T47D (cell line): Measurements from ENCODE around the gene ATP11A.

Experiments used
- DNase-seq, 2 experiments: peaks; one replicate each; pipeline versions ENCODE4 v3.0.0 to v3.0.0-alpha.2; 2011 to 2012; ENCODE audit warnings: low read depth in 1 of 2, low spot score in 1 of 2
- JUND ChIP-seq: IDR thresholded peaks from 2 replicates; pipeline ENCODE4 v1.6.1; 2012; ENCODE audit warnings: low read depth
- in situ Hi-C: cut with HindIII; loops from 2 replicates; pipeline ENCODE4 v1.10.0; 2016; ENCODE audit warnings: low sequenced_read_pairs, low pct_unique_long_range_greater_than_20kb

The ATP11A gene

GRCh38 chr13:112753833-112754232 lies 64.0 kb downstream of the ATP11A start:
- in situ Hi-C loops, result no loop called here
- no peak for DNase-seq
- no peak for TF ChIP-seq JUND

DNA sequence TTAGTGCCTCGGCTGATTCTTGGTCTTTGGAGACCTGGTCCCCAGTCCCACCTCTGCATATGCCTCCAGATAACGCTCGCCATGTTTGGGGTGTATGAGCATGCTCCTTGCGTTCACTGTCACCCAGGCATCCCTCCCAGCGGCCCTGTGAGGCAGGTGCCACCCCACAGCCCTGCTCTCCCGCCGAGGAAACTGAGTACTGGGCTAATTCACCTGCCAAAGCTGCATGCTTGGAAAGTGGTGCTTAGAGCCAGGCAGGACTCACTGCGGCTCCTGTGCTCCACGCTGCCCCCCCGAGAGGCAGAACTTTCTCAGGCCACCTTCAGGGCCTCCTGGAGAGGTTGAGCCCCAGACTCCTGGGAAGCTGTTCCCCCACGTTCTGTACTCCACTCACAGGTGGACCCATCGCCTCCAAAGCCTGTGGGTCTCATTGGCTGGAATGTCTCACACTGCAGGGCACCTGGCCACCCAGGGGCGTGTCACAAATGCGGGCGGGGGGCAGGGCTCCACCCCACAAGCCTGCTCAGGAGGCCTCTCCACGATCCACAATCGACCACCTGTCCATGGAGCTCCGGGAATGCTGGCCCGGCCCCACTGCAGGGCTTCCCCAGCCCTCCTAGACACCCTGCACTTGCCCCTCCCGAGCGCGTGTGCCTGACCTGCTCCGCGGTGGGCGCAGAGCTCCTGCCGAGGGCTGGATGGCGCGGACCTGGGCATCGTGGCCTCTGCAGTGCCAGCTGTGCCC lies 64.6 kb downstream of the ATP11A start:
- no peak for TF ChIP-seq JUND
- no peak for DNase-seq
- in situ Hi-C loops, result no loop called here

GRCh38 chr13:112755331-112755730 lies 65.5 kb downstream of the ATP11A start:
- DNase-seq, result no peak
- TF ChIP-seq JUND, result no peak
- in situ Hi-C loops, result no loop called here

- TF ChIP-seq JUND, result no peak
- no peak for DNase-seq
- in situ Hi-C loops, result no loop called here
Observed at GRCh38 chr13:112756081-112756480, 66.2 kb downstream of the ATP11A start.

GRCh38 chr13:112756511-112756966 lies 66.7 kb downstream of the ATP11A start:
- in situ Hi-C loops, result no loop called here
- no peak for TF ChIP-seq JUND
- DNase-seq, result no peak

- DNase-seq, result no peak
- no peak for TF ChIP-seq JUND
- in situ Hi-C loops, result no loop called here
Observed at GRCh38 chr13:112756967-112757758, 67.3 kb downstream of the ATP11A start.

GRCh38 chr13:112757759-112758086 lies 67.9 kb downstream of the ATP11A start:
- TF ChIP-seq JUND, result no peak
- in situ Hi-C loops, result no loop called here
- DNase-seq, result no peak

- in situ Hi-C loops, result no loop called here
- no peak for TF ChIP-seq JUND
- no peak for DNase-seq
Observed at GRCh38 chr13:112759053-112759452, 69.2 kb downstream of the ATP11A start.

DNA sequence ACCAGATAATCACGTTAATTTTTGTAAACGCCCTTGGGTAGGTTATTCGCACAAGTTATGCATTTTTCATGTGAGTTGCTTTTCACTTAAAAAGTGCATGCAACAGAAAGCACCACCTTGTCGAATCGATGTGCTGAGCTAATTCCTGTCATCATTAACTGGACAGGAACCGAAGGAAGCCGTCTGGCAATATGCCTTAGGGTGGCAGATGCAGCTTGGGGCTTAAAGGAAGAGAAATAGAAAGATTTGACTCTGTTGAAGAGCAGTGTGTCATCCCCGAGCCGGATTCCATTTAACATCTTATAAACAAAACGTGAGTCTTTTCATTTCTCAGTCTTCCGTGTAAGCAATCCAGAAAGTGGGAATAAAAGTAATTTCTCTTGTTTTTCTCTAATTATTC lies 70.0 kb downstream of the ATP11A start:
- no peak for TF ChIP-seq JUND
- in situ Hi-C loops, result no loop called here

GRCh38 chr13:112760435-112760834 lies 70.6 kb downstream of the ATP11A start:
- in situ Hi-C loops, result no loop called here
- TF ChIP-seq JUND, result 0 out of 2 replicates have a peak, but pooled peaks have one; percentile 19
- peak; percentile 31 to 64 for DNase-seq

More for the DNA sequence above, 70.0 kb downstream of the ATP11A start:
- no peak for DNase-seq

GRCh38 chr13:112760931-112761330 lies 71.1 kb downstream of the ATP11A start:
- in situ Hi-C loops, result no loop called here
- no peak for TF ChIP-seq JUND
- no peak for DNase-seq

DNA sequence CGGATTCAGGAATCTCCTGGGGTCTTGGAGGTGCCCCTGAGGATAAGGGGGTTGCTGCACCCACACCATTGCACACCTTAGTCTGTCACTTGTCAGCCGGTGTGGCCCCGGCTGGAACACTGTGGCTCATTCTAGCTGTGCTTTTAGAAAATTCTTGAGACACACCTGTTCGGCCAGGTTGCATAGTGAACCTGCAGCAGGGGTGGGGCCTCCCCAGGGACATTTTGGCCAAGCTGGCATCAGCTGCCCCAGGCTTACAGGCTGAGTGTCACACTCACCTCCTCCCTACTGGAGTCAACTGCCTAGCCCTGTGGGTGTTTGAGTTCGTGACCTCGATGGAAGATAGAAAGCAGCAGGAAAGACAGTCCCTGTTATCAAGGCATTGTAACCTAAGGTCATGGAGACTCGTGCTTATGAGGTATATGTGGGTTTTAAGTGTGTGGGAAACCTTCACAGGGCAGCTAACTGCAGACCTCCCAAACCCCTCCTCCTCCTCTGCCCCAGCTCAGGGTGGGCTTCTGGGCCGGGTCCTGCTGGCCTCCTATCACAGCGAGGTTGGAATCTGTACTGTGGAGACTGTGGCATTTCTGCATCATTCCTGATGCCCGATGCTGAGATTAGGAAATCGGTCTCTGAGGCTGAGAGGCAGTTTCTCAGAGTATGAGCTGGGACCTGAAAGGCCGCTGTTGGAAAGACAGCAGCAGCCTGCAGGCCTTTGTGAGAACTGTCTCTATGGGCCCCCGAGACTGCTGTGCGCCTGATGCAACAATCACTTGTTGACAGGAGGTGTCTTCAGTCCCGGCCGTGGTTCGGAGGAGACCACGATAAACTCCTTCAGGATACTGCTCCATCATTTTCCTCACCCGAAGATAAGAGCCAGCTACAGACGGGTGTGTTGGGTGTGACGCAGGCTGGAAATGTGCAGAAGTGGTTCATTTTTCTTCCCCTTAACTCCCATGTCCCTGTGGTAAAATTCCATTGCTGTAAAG lies 72.2 kb downstream of the ATP11A start:
- in situ Hi-C loops, result no loop called here
- no peak for TF ChIP-seq JUND
- no peak for DNase-seq
